GM18508 (cell line): ENCODE measurements around the gene GTF2F2.
"Not testable (repeated sequence)": the region's sequence is repeated elsewhere in the genome, so short reads cannot be mapped to it uniquely, and the experiment has no call there.

Experiments used
- ATAC-seq: cut with Tn5 transposase; IDR thresholded peaks from one replicate; pipeline ENCODE4 v1.9.1; 2021; ENCODE audit warnings: moderate number of reproducible peaks; ENCODE audit not compliant: insufficient read depth, unreplicated experiment

GTF2F2 gene

GRCh38 chr13:45297456-45298205, 177.3 kb downstream of the GTF2F2 start:
- ATAC-seq = no peak

- ATAC-seq = no peak
These were observed 177.8 kb downstream of the GTF2F2 start for GRCh38 chr13:45298206-45298505.

GRCh38 chr13:45298550-45298949, 178.2 kb downstream of the GTF2F2 start:
- not testable (repeated sequence) for ATAC-seq

- no peak for ATAC-seq
These were observed 178.9 kb downstream of the GTF2F2 start for GRCh38 chr13:45299194-45299593.

GRCh38 chr13:45300190-45300985, 180.1 kb downstream of the GTF2F2 start:
- ATAC-seq = no peak

- no peak for ATAC-seq
These were observed 181.0 kb downstream of the GTF2F2 start for GRCh38 chr13:45301263-45301662.

- ATAC-seq = no peak
These were observed 182.2 kb downstream of the GTF2F2 start for GRCh38 chr13:45302507-45302906.

GRCh38 chr13:45303026-45303425, 182.7 kb downstream of the GTF2F2 start:
- ATAC-seq = no peak

- no peak for ATAC-seq
These were observed 183.6 kb downstream of the GTF2F2 start for GRCh38 chr13:45303866-45304265.

- no peak for ATAC-seq
These were observed 184.8 kb downstream of the GTF2F2 start for GRCh38 chr13:45305079-45305478.

- no peak for ATAC-seq
These were observed 186.7 kb downstream of the GTF2F2 start for GRCh38 chr13:45306966-45307365.

- no peak for ATAC-seq
These were observed 190.2 kb downstream of the GTF2F2 start for GRCh38 chr13:45310341-45311131.

- no peak for ATAC-seq
These were observed 194.5 kb downstream of the GTF2F2 start for GRCh38 chr13:45314822-45315221.

GRCh38 chr13:45315520-45316167, 195.3 kb downstream of the GTF2F2 start:
- ATAC-seq = no peak

- no peak for ATAC-seq
These were observed 196.0 kb downstream of the GTF2F2 start for GRCh38 chr13:45316338-45316737.

- no peak for ATAC-seq
These were observed 196.7 kb downstream of the GTF2F2 start for GRCh38 chr13:45316996-45317395.

- no peak for ATAC-seq
These were observed 200.7 kb downstream of the GTF2F2 start for GRCh38 chr13:45320876-45321629.

GRCh38 chr13:45325806-45326205, 205.5 kb downstream of the GTF2F2 start:
- no peak for ATAC-seq

GRCh38 chr13:45327253-45327955, 207.1 kb downstream of the GTF2F2 start:
- no peak for ATAC-seq
